A549 (cell line): ENCODE measurements around the gene RPL18. TPM values are rescaled to one million over a fixed set of nuclear protein-coding genes. Genes with fewer than 3 reads are reported as not detected.

Experiments
- ATAC-seq, 2 experiments: fragments of 200-7000 bp in 1 of 2; fragments of >200 bp in 1 of 2; cut with Nextera tagmentation in 1 of 2; cut with Tn5 transposase in 1 of 2; 3 replicates each; pipeline versions ENCODE4 v1.8.0 to v1.9.1; 2018 to 2020; ENCODE audit warnings: mild to moderate bottlenecking in 1 of 2, moderate library complexity in 1 of 2
- CTCF ChIA-PET: fragments of 300-600 bp; sonication (Branson Sonifier 250); formaldehyde crosslinking; extraction: SDS; loops from one replicate; lab custom pipeline; 2021; ENCODE audit warnings: antibody characterized with exemption, inconsistent platforms; lab: Yijun Ruan, JAX
- POLR2A ChIA-PET: fragments of 350-600 bp; formaldehyde crosslinking; extraction: SDS; loops from one replicate; lab custom pipeline; 2021; ENCODE audit warnings: antibody characterized with exemption, inconsistent platforms; lab: Yijun Ruan, JAX
- DNase-seq, 2 experiments: peaks; one replicate each; pipeline versions ENCODE4 v3.0.0 to v3.0.0-alpha.2; 2011 to 2016; ENCODE audit warnings: low read depth in 1 of 2, low spot score in 1 of 2
- FAIRE-seq: peaks from 2 replicates; lab custom pipeline; 2011; peaks lifted over from hg19 to GRCh38; lab: Jason Lieb, UNC
- H3K27ac ChIP-seq, 2 experiments: fragments of >200 bp; sonication (Bioruptor Twin); formaldehyde crosslinking; 3 replicates each; pipeline ENCODE4 v1.5.1; 2016 to 2017
- H3K4me1 ChIP-seq: fragments of >200 bp; sonication (Bioruptor Twin); formaldehyde crosslinking; 3 replicates; pipeline ENCODE4 v1.6.1; 2016
- H3K4me2 ChIP-seq: fragments of >200 bp; sonication (Bioruptor Twin); formaldehyde crosslinking; 3 replicates; pipeline ENCODE4 v1.6.1; 2016
- H3K4me3 ChIP-seq: fragments of >200 bp; sonication (Bioruptor Twin); formaldehyde crosslinking; 3 replicates; pipeline ENCODE4 v1.5.1; 2016
- H3K9me3 ChIP-seq: fragments of >200 bp; sonication (Bioruptor Twin); formaldehyde crosslinking; 3 replicates; pipeline ENCODE4 v1.6.1; 2016
- ATOH8 ChIP-seq: fragments of 250-450 bp; sonication (Bioruptor Pico); IDR thresholded peaks from 2 replicates; pipeline ENCODE4 v1.5.0; 2020; ENCODE audit warnings: low read depth, mild to moderate bottlenecking, moderate library complexity
- CBX2 ChIP-seq: fragments of 200-600 bp; sonication (generic); IDR thresholded peaks from 2 replicates; pipeline ENCODE4 v1.6.1; 2016; ENCODE audit warnings: low read depth, mild to moderate bottlenecking, borderline replicate concordance
- CHD4 ChIP-seq: fragments of 200-600 bp; sonication (generic); IDR thresholded peaks from 2 replicates; pipeline ENCODE4 v1.6.1; 2016; ENCODE audit warnings: antibody characterized with exemption, mild to moderate bottlenecking, borderline replicate concordance
- EHMT2 ChIP-seq: fragments of 200-600 bp; sonication (generic); IDR thresholded peaks from 2 replicates; pipeline ENCODE4 v1.6.1; 2016; ENCODE audit warnings: antibody characterized with exemption, low read depth, mild to moderate bottlenecking, moderate library complexity
- ESRRA ChIP-seq: fragments of 150-350 bp; IDR thresholded peaks from 2 replicates; pipeline ENCODE4 v1.6.1; 2014; ENCODE audit warnings: mild to moderate bottlenecking, low read length, borderline replicate concordance
- FOXS1 ChIP-seq: fragments of 250-450 bp; sonication (Bioruptor Pico); IDR thresholded peaks from 2 replicates; pipeline ENCODE4 v1.5.0; 2020; ENCODE audit warnings: mild to moderate bottlenecking, moderate library complexity
- JUNB ChIP-seq: fragments of >200 bp; sonication (Bioruptor Twin); formaldehyde crosslinking; IDR thresholded peaks from 2 replicates; pipeline ENCODE4 v1.6.1; 2016
- PHF8 ChIP-seq: fragments of 200-600 bp; sonication (generic); IDR thresholded peaks from 2 replicates; pipeline ENCODE4 v1.6.1; 2016; ENCODE audit warnings: low read depth, mild to moderate bottlenecking, antibody characterized with exemption, moderate library complexity, borderline replicate concordance
- POLR2AphosphoS2 ChIP-seq: conservative IDR thresholded peaks from 2 replicates; pipeline ENCODE4 v1.6.1; 2012; ENCODE audit warnings: low read length, improper control_type of control experiment, inconsistent platforms
- RARB ChIP-seq: fragments of 250-450 bp; sonication (Bioruptor Pico); IDR thresholded peaks from 2 replicates; pipeline ENCODE4 v1.8.0; 2021; ENCODE audit warnings: mild to moderate bottlenecking, moderate library complexity
- RCOR1 ChIP-seq: fragments of 150-350 bp; IDR thresholded peaks from 2 replicates; pipeline ENCODE4 v1.6.1; 2014; ENCODE audit warnings: antibody characterized with exemption, low read length, low read depth
- SMC3 ChIP-seq: fragments of >200 bp; sonication (Bioruptor Twin); formaldehyde crosslinking; IDR thresholded peaks from 3 replicates; pipeline ENCODE4 v1.6.1; 2018; ENCODE audit warnings: inconsistent platforms
- SREBF2 ChIP-seq: fragments of 450-650 bp; IDR thresholded peaks from 2 replicates; pipeline ENCODE4 v1.6.1; 2014; ENCODE audit warnings: mild to moderate bottlenecking, moderate library complexity
- TP53 ChIP-seq: fragments of 250-450 bp; sonication (Bioruptor Pico); IDR thresholded peaks from 2 replicates; pipeline ENCODE4 v1.5.0; 2021; ENCODE audit warnings: mild to moderate bottlenecking, moderate library complexity
- ZFP36 ChIP-seq: fragments of 450-650 bp; IDR thresholded peaks from 2 replicates; pipeline ENCODE4 v1.6.1; 2014; ENCODE audit warnings: borderline replicate concordance; ENCODE audit not compliant: partially characterized antibody
- WGBS: methylation state at CpG from one replicate; pipeline ENCODE4 v1.1.6; 2017; ENCODE audit errors: missing lambda C conversion rate; 5-methylcytosine and 5-hydroxymethylcytosine counted together
- polyA plus RNA-seq, 4 experiments: library from polyadenylated mRNA; depleted of rRNA in 3 of 4; stranded (reverse); fragments of >200 nt; fragmentation: RNase III in 1 of 4; extraction: RNeasy Plus Mini Kit Qiagen cat#74134 plus additional on column Dnase treatment in 1 of 4; gene quantifications; 2 replicates in 3 of 4; 3 replicates in 1 of 4; pipeline ENCODE4 v1.2.3, GENCODE V29; 2011 to 2017
- TF ChIP-seq, protein P1 (sequence below): IDR thresholded peaks from 2 replicates; pipeline ENCODE4 v1.6.1; 2012
- TF ChIP-seq, protein P2 (sequence below): IDR thresholded peaks from 2 replicates; pipeline ENCODE4 v1.6.1; 2012

The RPL18 gene
- polyA plus RNA-seq, 2 of the 4 experiments (the other 2 are of a cell fraction), result 1,780 to 2,696 TPM

DNA sequence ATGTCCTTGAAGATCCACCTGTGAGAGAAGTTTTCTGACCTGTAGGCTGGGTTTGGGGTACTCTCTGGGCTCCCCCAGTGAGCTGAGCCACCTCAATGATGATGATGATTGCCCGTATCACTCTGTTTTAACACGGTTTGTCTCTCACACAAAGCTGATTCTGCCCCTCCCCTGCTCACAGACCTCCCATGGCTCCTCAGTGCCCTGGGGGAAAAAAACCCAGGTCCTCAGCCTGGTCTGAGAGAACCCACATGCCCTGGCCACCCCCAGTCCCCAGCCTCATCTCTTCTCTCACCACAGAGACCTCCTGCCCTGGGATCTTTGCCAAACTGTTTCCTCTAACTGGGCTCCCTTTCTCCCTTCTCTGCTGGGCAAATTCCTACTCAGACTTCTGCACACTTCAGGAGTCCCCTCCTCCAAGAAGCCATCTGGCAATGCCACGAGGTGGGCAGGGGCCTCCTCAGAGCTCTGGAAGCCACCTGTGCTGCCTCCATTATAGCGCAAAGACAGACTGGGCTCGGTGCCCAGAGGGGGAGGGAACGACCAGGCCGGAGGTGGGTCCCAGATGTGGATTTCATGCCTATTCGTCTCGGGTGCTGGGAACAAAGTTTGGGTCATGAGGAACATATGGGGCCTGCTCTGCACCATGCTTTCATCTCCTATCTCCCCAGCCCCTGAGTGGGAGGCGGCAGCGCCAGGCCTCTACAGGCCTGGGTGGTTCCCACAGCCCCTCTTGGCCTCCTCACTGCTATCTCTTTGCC lies 35.5 kb upstream of the RPL18 start:
- TF ChIP-seq ATOH8 (no peak), PHF8 (no peak), ESRRA (no peak), RCOR1 (no peak), SMC3 (no peak), JUNB (no peak), RARB (CRISPR knock-in tag) (no peak)
- DNase-seq (no peak), FAIRE-seq (no peak), ATAC-seq (no peak)
- no peak overlapping the region for H3K4me2 ChIP-seq
- CTCF ChIA-PET, result interaction anchor here (0.7 to 5.7 kb wide), 7 partner anchors 9 to 84 kb away, joined by 3 to 29 read pairs (median 4); partner anchors contain the start of gene CA11
- H3K27ac ChIP-seq, result 0 out of 6 replicates have a peak overlapping the region, but pooled peaks of 1 of the 2 experiments have one; percentile 5
- H3K9me3 ChIP-seq, result no peaks in the 10 kb centered on the region
- WGBS, result 69% methylated on average over 11 of the region's 11 CpGs
- no peak overlapping the region for H3K4me3 ChIP-seq
- POLR2A ChIA-PET, result no interaction called here
- no peaks in the 10 kb centered on the region for H3K4me1 ChIP-seq

DNA sequence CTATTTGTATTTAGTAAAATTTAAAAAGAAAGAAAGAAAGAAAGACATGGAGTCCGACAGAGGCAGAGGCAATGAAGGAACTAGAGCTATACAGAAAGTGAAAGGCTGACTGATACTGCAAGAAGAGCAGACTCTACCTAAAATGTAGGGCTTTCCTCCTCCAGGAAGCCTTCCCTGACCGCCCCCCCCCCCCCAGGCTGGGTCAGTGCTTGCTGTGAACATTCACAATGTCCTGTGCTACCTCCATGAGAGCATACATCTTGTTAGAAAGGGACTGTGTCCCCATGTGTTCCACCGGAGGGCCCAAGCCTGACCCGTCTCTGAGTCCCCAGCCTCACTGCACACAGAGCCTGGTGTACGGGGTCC lies 32.7 kb upstream of the RPL18 start:
- H3K4me1 ChIP-seq, result peaks cover 5% of the 10 kb centered on the region; the same call in 2 of the 3 replicates
- H3K4me2 ChIP-seq, result no peak overlapping the region
- DNase-seq (no peak), FAIRE-seq (no peak), ATAC-seq (peak; percentile 16 to 37; a peak in 3 of 6 replicates)
- POLR2A ChIA-PET, result no interaction called here
- WGBS, result 78% methylated on average over 5 of the region's 5 CpGs
- TF ChIP-seq TP53 (CRISPR knock-in tag) (no peak), ZFP36 (peak; percentile 79), FOXS1 (CRISPR knock-in tag) (no peak)
- TF ChIP-seq, all 56 proteins: peak for 1
- Histone ChIP-seq H3K4me3 (no peak overlapping the region), H3K9me3 (no peaks in the 10 kb centered on the region), H3K27ac (no peak overlapping the region)
- CTCF ChIA-PET, result interaction anchor here (1.0 to 2.0 kb wide), 4 partner anchors 36 to 190 kb away, joined by 4 to 8 read pairs (median 4); no protein-coding TSS in a partner anchor

DNA sequence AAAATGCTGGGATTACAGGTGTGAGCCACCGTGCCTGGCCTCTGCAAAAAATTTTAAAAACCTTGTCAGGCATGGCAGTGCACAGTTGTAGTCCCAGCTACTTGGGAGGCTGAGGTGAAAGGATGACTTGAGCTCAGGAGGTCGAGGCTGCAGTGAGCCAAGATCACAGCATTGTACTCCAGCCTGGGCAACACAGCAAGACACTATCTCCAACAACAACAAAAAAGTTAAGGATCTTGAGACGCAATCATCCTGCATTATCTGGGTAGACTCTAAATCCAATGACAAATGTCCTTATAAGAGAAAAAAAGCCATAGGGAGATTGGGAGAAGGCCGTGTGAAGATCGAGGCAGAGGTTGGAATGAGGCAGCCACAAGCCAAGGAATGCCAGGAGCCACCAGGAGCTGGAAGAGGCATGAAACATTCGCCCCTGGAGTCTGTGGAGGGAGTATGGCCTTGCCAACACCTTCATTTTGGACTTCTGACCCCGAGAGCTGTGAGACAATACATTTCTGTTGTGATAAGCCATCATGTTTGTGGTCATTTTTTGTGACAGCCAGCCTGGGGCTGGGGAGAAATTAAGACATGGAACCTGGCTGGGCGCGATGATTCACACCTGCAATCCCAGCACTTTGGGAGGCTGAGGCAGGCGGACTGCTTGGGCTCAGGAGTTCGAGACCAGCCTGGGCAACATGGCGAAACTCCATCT lies 32.1 kb upstream of the RPL18 start:
- 74% methylated on average over 12 of the region's 12 CpGs for WGBS
- ATAC-seq (no peak), FAIRE-seq (no peak), DNase-seq (no peak)
- ChIA-PET POLR2A (interaction anchor here (1.1 kb wide), 1 partner anchor 8 kb away, joined by 8 read pairs; no protein-coding TSS in a partner anchor), CTCF (interaction anchor here (0.6 to 2.0 kb wide), 7 partner anchors 25 to 194 kb away, joined by 3 to 8 read pairs (median 4); no protein-coding TSS in a partner anchor)
- H3K4me2 ChIP-seq, result no peak overlapping the region
- TF ChIP-seq SMC3, result no peak
- no peak overlapping the region for H3K4me3 ChIP-seq
- peaks cover 5% of the 10 kb centered on the region; the same call in 2 of the 3 replicates for H3K4me1 ChIP-seq
- H3K9me3 ChIP-seq, result no peaks in the 10 kb centered on the region
- no peak overlapping the region for H3K27ac ChIP-seq

- no peak for FAIRE-seq
- TF ChIP-seq, protein P1, sequence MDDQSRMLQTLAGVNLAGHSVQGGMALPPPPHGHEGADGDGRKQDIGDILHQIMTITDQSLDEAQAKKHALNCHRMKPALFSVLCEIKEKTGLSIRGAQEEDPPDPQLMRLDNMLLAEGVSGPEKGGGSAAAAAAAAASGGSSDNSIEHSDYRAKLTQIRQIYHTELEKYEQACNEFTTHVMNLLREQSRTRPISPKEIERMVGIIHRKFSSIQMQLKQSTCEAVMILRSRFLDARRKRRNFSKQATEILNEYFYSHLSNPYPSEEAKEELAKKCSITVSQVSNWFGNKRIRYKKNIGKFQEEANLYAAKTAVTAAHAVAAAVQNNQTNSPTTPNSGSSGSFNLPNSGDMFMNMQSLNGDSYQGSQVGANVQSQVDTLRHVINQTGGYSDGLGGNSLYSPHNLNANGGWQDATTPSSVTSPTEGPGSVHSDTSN, result no peak
- TF ChIP-seq CHD4 (no peak), CBX2 (no peak), TP53 (CRISPR knock-in tag) (no peak), EHMT2 (no peak), SREBF2 (no peak), POLR2AphosphoS2 (no peak)
- TF ChIP-seq, protein P2, sequence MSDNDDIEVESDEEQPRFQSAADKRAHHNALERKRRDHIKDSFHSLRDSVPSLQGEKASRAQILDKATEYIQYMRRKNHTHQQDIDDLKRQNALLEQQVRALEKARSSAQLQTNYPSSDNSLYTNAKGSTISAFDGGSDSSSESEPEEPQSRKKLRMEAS, result no peak
- TF ChIP-seq, all 56 proteins: peak for 0
- 65% methylated on average over 2 of the region's 2 CpGs for WGBS
- Histone ChIP-seq H3K27ac (no peak overlapping the region), H3K4me1 (peaks cover 18% of the 10 kb centered on the region; the same call in 2 of the 3 replicates), H3K9me3 (no peaks in the 10 kb centered on the region), H3K4me2 (no peak overlapping the region), H3K4me3 (no peak overlapping the region)
- ChIA-PET POLR2A (no interaction called here), CTCF (interaction anchor here (0.6 to 1.7 kb wide), 9 partner anchors 10 to 140 kb away, joined by 3 to 7 read pairs (median 3); no protein-coding TSS in a partner anchor)
- DNase-seq (no peak), ATAC-seq (no peak)
Measured at GRCh38 chr19:48648134-48648533, 29.2 kb upstream of the RPL18 start.
